IPS-18c (cell line): ENCODE data around the gene CLEC12A.
"Not testable (repeated sequence)": the region's sequence is repeated elsewhere in the genome, so short reads cannot be mapped to it uniquely, and the experiment has no call there.

Experiments used
- H3K4me3 ChIP-seq: 2 replicates; pipeline ENCODE4 v1.7.0; 2013; ENCODE audit warnings: low read depth, mild to moderate bottlenecking, low read length, moderate library complexity; ENCODE audit not compliant: insufficient read depth
- H3K9me3 ChIP-seq: one replicate; pipeline ENCODE4 v1.6.1; 2013; ENCODE audit warnings: mild to moderate bottlenecking, low read length, moderate library complexity; ENCODE audit not compliant: control insufficient read depth, insufficient read depth

The CLEC12A gene

DNA sequence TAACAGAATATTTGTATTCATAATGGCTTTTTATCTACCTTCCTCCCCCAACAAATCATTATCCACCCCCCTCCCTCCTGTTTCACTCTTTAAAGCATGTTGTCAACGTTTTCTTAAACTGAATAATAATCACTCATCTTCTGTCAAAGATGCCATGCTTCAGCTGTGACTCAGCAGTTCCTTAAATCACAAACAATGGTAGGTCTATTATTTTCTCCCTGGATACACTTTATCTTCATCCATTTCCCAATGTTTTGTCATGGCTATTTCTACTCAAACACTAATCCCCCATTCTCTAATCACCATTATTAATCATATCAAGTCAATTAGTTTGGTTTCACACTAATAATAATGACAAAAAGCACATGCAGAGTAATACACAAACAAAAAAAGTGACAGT lies 45.7 kb downstream of the CLEC12A start:
- no peak overlapping the region for H3K4me3 ChIP-seq
- H3K9me3 ChIP-seq = no peaks in the 10 kb centered on the region

DNA sequence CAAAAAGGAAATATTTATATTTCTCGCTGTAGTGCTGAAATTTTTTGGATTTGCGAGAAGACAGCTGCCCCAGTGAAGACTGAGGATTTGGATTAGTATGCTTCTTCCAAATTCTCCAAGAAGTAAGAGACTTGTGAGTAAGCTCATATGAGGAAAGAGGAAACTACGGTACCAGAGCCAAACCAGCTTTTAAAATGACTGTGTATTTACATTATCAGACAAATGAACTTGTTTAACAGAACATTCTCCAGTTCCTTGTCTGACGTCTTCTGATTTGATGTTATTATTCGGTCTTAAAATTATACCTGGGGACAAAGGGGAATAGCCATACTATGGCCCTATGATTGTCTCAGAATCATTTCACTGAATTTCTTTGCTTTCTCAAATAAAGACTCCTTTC lies 47.2 kb downstream of the CLEC12A start:
- H3K4me3 ChIP-seq = no peak overlapping the region
- H3K9me3 ChIP-seq = no peaks in the 10 kb centered on the region

DNA sequence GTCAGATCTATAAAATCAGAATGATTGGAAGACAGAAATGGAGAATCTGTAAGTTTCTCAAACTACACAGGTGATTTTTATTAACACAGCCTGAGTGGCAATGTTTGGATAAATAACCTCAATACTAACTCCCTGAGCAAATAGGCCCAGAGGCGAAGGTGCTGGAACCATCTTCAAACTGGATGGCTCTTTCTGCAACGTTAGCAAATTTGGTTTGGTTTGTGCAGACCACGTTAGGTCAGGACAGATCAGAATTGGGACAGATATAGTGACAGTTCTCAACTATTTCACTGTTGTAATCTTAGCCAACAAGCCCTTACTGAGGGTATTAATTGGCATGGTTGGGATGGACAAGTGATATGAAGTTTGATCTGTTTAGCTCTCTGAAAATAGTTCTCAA lies 50.1 kb downstream of the CLEC12A start:
- H3K9me3 ChIP-seq = no peaks in the 10 kb centered on the region
- H3K4me3 ChIP-seq = no peak overlapping the region

DNA sequence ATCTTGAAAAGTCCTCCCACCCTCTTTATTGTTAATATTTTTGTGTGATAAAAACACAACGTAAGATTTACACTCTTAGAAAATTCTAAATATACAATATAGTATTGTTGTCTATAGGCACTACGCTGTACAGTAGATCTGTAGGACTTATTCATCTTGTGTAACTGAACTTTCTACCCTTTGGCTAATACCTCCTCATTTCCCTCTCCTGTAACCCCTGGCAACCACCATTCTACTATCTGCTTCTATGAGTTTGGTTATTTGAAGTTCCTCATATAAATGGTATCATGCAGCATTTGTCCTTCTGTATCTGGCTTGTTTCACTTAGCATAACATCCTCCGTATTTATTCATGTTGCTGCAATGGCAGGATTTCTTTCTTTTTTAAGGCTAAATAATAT lies 54.0 kb downstream of the CLEC12A start:
- Histone ChIP-seq H3K9me3 (no peaks in the 10 kb centered on the region), H3K4me3 (no peak overlapping the region)

DNA sequence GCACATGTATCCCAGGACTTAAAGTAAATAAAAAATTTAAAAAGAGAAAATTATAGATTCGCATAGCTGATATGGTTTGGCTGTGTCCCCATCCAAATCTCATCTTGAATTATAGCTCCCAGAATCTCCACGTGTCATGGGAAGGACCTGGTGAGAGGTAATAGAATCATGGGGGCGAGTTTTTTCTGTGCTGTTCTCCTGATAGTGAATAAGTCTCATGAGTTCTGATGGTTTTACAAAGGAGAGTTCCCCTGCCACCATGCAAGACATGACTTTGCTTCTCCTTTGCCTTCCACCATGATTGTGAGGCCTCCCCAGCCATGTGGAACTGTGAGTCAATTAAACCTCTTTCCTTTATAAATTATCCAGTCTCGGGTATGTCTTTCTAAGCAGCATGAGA lies 55.5 kb downstream of the CLEC12A start:
- H3K9me3 ChIP-seq, H3K4me3 ChIP-seq: not testable (repeated sequence)

DNA sequence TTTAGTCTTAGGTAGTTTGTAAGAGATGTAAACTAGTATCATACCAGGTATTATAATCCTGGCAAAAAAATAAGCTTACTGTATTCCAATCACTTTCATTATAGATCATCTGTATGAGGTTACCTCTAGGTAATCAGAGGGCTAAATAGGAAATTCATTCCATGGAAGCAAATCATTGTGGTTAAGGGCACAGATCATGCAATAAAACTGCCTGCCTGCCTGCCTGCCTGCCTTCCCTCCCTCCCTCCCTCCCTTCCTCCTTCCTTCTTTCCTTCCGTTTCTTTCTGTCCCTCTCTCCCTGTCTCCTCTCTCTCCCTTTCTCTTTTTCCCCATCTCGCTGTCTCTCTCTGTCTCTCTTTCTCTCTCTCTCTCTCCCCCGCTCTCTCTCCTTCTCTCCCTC lies 56.1 kb downstream of the CLEC12A start:
- Histone ChIP-seq H3K4me3 (no peak overlapping the region), H3K9me3 (no peaks in the 10 kb centered on the region)

DNA sequence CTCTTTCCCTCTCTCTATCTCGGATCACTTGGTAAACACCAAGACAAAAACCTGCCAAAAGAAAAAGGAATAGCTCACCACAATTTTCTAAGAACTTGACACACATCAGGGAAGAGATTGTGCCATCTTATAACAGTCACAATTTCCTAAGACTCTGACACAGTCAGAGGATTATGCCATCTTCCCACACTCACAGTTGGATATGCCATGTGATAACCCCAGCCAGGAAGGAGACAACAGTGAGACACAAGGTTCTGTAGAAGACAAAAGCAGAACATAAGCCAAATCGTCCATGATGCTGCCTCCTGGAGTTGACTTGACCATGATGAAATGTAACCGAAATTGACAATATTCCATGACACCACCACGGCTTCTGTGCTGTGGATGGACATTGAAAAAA lies 56.5 kb downstream of the CLEC12A start:
- Histone ChIP-seq H3K4me3 (no peak overlapping the region), H3K9me3 (no peaks in the 10 kb centered on the region)

DNA sequence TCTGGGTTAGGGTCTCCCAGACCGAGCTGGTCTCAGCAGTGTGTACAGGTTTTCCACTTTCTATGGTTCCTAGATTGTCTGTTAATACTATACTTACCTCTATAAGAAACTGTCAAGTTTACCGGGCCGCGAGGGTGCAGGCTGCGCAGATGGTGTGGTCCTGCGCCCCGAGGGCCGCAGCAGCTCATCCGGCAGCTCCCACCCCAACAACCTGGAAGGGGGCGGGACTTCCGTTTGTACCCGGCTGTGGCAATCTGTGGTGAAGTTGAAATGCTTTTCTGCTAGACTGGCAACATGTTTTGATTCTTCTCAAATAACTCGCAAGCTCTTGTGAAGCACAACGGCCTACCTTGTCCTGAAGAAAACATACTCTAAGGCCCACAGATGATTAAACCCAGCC lies 59.2 kb downstream of the CLEC12A start, which contains the start of gene CLEC9A:
Gene CLEC9A (plus strand): TSS at position 237 of the 400 bp plus-strand sequence. CDS start 22,006 bp downstream, outside the sequence.
- no peaks in the 10 kb centered on the region for H3K9me3 ChIP-seq
- no peak within 1 kb of the TSS for H3K4me3 ChIP-seq

DNA sequence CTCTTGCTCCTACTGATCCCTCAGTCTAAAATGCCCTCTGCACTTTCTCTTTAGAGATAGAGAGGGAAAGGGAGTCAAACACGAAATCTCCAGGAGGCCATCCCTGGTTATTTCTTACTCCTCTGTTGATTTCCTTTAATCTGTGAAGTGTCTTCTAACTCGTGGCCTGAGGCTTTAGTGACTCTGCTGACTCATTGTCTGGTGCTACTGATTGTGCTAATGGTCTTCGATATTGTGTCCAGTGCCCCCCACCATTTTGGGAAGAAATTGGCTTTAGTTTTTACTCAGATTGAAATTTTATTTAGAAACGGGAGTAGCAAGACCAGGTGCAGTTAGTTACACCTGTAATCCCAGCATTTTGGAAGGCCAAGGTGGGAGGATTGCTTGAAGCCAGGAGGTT lies 60.1 kb downstream of the CLEC12A start:
- Histone ChIP-seq H3K9me3 (no peaks in the 10 kb centered on the region), H3K4me3 (no peak overlapping the region)

DNA sequence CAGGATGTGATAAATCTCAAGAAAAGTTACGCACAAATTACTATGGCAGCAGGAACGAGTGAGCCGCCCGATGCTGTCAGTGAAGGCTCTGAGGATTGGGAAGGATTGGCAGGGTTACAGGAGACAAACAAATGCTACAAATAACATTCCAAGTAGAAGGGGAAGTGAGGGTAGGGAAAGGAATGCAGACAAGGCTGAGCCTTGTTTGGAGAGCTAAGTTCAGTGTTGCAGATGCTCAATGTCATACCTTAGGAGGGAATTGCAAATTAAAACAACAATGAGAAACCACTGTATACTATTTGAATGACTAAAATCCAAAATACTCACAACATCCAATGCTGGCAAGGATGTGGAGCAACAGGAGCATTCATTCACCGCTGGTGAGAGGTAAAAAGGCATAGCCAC lies 60.6 kb downstream of the CLEC12A start:
- no peak overlapping the region for H3K4me3 ChIP-seq

DNA sequence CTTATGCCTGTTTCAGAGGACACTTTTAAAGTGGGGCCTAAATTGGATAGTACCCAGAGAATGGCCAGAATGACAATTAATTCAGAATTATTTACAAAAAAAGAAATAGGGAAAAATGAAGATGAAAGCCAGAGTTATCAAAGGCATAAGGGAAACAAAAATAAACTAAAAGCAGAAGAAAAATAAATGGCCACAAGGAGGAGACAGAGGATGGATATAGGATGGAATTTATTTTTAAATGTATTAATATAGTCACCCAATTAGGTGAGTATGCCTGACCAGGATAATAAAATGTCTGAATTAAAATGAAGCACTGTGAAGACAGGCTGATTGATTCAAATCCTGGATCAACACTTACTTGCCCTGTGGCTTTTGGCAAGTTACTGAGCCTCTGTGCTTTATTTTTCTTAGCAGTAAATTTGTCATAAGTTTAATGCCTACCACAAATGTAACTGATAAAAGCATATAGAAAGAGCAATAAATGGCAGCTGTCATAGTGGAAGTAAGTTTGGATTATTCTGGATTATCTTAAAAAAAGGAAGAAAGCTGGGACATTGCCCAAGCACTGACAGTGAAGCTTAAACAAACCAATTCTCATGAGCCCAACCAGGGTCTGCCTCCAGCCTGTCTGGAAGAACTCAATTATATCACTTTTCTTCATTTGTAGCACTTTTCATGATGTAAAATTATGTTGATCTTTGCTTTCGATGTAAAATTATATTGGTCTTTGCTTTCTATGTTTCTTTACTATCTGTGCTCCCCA lies 62.8 kb downstream of the CLEC12A start:
- Histone ChIP-seq H3K4me3 (no peak overlapping the region), H3K9me3 (no peaks in the 10 kb centered on the region)

More for the DNA sequence above, 60.6 kb downstream of the CLEC12A start:
- no peaks in the 10 kb centered on the region for H3K9me3 ChIP-seq
